ENCODE measurements around the gene FSD2. TPM values are rescaled to one million over a fixed set of nuclear protein-coding genes. Genes with fewer than 3 reads are reported as not detected.

The FSD2 gene
- polyA plus RNA-seq, 1 experiment: not detected

DNA sequence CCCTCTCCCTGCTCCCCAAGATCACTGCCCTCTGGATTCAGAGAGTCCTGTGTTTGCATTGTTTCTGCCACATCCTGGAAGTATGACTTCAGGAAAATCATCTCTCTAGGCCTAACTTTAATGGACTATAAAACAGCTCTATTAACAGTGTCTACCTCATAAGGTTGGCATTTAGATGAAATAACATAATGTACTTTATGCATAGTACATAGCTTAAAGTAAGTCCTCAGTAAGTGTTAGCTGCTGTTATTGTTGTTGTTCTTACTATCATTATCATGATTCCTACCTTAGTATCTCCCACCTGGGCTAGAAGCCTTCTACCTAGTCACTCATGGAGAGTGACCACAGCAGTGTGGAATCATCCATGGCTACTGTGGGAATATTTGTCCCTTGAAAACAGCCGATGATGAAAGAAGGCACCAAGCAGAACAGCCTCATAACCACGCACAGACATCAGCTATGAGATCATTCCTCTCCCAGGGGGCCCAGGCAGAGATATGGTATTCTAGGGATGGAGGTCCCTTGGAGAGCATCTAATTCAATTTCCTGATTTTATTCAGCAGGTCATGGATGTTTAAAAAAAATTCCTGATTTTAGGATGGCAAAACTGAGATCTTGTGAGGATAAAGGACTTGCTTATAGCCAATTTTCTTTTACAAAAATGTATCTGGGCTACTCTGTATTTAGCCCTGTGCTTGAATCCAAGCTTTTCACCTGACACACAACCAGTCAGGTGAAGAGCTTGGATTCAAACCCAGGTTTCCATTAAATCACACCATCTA lies 1.9 kb downstream of the FSD2 start:
- CTCF ChIA-PET: interaction anchor here (0.9 kb wide), 1 partner anchor 12 kb away, joined by 3 read pairs; no protein-coding TSS in a partner anchor
- DNase-seq (ENCODE audit: low read depth): no peak
- Histone ChIP-seq H3K27me3 (ENCODE audit: control insufficient read depth, insufficient read depth, low read length) (no peaks in the 10 kb centered on the region; the same call in 1 of the 2 replicates), H3K36me3 (ENCODE audit: control insufficient read depth, insufficient read depth, low read length) (no peaks in the 10 kb centered on the region), H3K4me3 (ENCODE audit: low read depth, low read length) (no peak overlapping the region)
- TF ChIP-seq, protein P1, sequence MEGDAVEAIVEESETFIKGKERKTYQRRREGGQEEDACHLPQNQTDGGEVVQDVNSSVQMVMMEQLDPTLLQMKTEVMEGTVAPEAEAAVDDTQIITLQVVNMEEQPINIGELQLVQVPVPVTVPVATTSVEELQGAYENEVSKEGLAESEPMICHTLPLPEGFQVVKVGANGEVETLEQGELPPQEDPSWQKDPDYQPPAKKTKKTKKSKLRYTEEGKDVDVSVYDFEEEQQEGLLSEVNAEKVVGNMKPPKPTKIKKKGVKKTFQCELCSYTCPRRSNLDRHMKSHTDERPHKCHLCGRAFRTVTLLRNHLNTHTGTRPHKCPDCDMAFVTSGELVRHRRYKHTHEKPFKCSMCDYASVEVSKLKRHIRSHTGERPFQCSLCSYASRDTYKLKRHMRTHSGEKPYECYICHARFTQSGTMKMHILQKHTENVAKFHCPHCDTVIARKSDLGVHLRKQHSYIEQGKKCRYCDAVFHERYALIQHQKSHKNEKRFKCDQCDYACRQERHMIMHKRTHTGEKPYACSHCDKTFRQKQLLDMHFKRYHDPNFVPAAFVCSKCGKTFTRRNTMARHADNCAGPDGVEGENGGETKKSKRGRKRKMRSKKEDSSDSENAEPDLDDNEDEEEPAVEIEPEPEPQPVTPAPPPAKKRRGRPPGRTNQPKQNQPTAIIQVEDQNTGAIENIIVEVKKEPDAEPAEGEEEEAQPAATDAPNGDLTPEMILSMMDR (IDR thresholded peaks at IDR 0.05; ENCODE audit: insufficient read depth, low read depth, low read length): no peak
- POLR2A ChIA-PET: no interaction called here

DNA sequence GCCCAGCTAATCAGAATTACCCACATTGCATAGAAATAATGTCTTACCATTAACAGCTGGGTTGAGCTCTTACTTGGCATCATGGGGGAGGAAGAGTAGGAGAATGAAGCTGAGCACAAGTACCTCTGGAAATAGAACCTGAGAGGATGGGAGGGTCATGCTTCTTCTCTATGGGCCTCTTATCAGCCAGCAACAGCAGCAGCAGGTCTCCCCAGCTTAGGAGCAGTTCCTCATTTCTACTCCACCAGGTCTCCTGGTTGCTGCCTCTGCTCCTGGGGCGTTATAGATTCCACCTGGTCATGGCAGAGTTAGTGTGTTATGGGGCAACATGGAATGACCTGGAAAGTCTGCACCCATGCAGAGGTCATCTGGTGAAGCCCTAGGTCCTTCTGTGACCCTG lies 3.4 kb downstream of the FSD2 start:
- H3K27me3 ChIP-seq (ENCODE audit: control insufficient read depth, insufficient read depth, low read length): no peaks in the 10 kb centered on the region; the same call in 1 of the 2 replicates
- TF ChIP-seq, protein P1 (IDR thresholded peaks at IDR 0.05; ENCODE audit: insufficient read depth, low read depth, low read length): no peak
- no peak for DNase-seq (ENCODE audit: low read depth)
- POLR2A ChIA-PET: no interaction called here
- CTCF ChIA-PET: no interaction called here
- H3K4me3 ChIP-seq (ENCODE audit: low read depth, low read length): no peak overlapping the region
- no peaks in the 10 kb centered on the region for H3K36me3 ChIP-seq (ENCODE audit: control insufficient read depth, insufficient read depth, low read length)

DNA sequence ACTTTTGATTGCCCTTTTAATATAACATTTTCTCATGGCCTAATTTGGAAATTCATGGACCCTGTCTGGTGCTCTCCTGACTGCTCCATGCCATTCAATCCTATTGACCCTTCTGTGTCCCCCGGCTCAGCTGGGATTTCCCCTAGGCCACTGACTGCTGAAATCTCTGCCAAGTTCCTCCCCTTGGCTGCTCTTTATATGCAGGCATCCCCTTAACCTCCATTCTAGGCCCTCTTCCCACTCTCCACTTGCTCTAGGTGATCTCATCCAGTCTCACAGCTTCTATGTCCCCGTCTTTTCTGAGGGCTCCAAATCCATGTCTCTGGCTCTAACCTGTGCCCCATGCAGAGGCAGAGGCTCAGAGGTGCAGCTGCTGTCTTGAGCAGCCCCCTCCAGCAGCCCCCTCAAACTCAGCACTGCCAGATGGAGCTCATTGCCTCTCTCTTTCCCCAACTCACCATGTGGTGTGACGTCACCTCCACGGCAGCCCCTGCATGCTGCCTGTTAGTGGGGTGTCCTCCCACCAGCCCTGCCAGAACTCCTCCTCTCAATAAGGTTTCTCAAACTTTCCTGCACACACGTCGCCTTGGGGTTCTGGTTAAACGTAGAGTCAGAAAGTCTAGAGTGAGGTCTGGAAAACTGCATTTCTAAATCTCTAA lies 6.6 kb downstream of the FSD2 start:
- no peaks in the 10 kb centered on the region; the same call in 1 of the 2 replicates for H3K27me3 ChIP-seq (ENCODE audit: control insufficient read depth, insufficient read depth, low read length)
- CTCF ChIA-PET: interaction anchor here (0.8 to 1.4 kb wide), 2 partner anchors 40 to 619 kb away, joined by 3 to 4 read pairs; no protein-coding TSS in a partner anchor
- no peak for DNase-seq (ENCODE audit: low read depth)
- no peak overlapping the region for H3K4me3 ChIP-seq (ENCODE audit: low read depth, low read length)
- no peaks in the 10 kb centered on the region for H3K36me3 ChIP-seq (ENCODE audit: control insufficient read depth, insufficient read depth, low read length)
- POLR2A ChIA-PET: no interaction called here
- TF ChIP-seq, protein P1 (IDR thresholded peaks at IDR 0.05; ENCODE audit: insufficient read depth, low read depth, low read length): no peak

DNA sequence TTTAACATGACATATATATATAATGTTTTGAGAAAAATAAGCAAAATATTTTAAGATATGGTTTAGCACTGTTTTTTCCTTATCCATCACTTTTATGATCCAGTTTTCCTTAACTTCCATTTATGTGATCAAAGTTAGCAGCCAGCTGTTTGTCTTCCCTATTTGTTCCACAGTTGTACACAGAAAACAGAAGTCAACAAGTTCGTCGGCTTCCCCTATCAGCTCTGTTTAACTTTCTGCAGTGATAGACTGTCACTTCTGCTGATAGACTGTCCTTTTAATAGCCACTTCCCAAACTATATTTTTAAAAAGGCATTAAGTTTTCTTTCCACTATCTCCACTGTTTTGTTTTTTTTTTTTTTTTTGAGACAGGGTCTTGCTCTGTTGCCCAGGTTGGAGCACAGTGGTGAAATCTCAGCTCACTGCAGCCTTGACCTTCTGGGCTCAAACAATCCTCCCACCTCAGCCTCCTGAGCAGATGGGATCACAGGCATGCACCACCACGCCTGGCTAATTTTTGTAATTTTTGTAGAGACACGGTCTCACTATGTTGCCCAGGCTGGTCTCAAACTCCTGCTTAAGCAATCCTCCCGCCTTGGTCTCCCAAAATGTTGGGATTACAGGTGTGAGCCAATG lies 7.2 kb downstream of the FSD2 start:
- no peak overlapping the region for H3K4me3 ChIP-seq (ENCODE audit: low read depth, low read length)
- H3K36me3 ChIP-seq (ENCODE audit: control insufficient read depth, insufficient read depth, low read length): no peaks in the 10 kb centered on the region
- no peak for DNase-seq (ENCODE audit: low read depth)
- no peaks in the 10 kb centered on the region; the same call in 1 of the 2 replicates for H3K27me3 ChIP-seq (ENCODE audit: control insufficient read depth, insufficient read depth, low read length)
- TF ChIP-seq, protein P1 (IDR thresholded peaks at IDR 0.05; ENCODE audit: insufficient read depth, low read depth, low read length): no peak
- POLR2A ChIA-PET: no interaction called here
- CTCF ChIA-PET: interaction anchor here (0.8 to 1.4 kb wide), 2 partner anchors 39 to 618 kb away, joined by 3 to 4 read pairs; no protein-coding TSS in a partner anchor

DNA sequence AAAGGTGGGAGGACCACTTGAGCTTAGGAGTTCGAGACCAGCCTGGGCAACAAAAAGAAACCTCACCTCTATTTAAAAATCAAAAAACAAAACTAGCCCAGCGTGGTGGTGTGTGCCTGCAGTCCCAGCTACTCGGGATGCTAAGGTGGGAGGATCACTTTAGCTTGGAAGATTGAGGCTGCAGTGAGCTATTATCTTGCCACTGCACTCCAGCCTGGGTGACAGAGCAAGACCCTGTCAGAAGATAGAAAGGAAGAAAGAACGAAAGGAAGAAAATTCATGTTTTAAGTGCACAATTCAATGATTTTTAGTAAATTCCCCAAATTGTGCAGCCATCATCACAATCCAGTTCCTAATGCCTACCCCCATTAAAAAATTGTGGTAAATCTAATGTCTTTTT lies 7.8 kb downstream of the FSD2 start:
- DNase-seq (ENCODE audit: low read depth): no peak
- no peaks in the 10 kb centered on the region for H3K36me3 ChIP-seq (ENCODE audit: control insufficient read depth, insufficient read depth, low read length)
- no peak overlapping the region for H3K4me3 ChIP-seq (ENCODE audit: low read depth, low read length)
- TF ChIP-seq, protein P1 (IDR thresholded peaks at IDR 0.05; ENCODE audit: insufficient read depth, low read depth, low read length): no peak
- H3K27me3 ChIP-seq (ENCODE audit: control insufficient read depth, insufficient read depth, low read length): no peaks in the 10 kb centered on the region; the same call in 1 of the 2 replicates
- CTCF ChIA-PET: interaction anchor here (0.8 kb wide), 1 partner anchor 617 kb away, joined by 3 read pairs; no protein-coding TSS in a partner anchor
- POLR2A ChIA-PET: no interaction called here

Measured in BJ (cell line).